NOMO-1 treated with dmso at 0.1 percent for 144 hours (cell line): ENCODE results near the gene MUC2.

Experiments
- DNase-seq: peaks from one replicate; lab custom pipeline; 2025; ENCODE audit not compliant: unreplicated experiment; lab: John Stamatoyannopoulos, UW

MUC2 gene

GRCh38 chr11:1074244-1075221 lies at the start of gene MUC2:
TSS of gene MUC2 (plus strand) at chr11:1074874.
- DNase-seq, result no peak

- no peak for DNase-seq
Measured at GRCh38 chr11:1025410-1026162, 49.1 kb upstream of the MUC2 start.

- DNase-seq, result no peak
Measured at GRCh38 chr11:1026163-1026450, 48.6 kb upstream of the MUC2 start.

GRCh38 chr11:1026641-1027482 lies 47.8 kb upstream of the MUC2 start:
- DNase-seq, result no peak

- DNase-seq, result no peak
Measured at GRCh38 chr11:1027483-1028290, 47.0 kb upstream of the MUC2 start.

- DNase-seq, result no peak
Measured at GRCh38 chr11:1028291-1028540, 46.5 kb upstream of the MUC2 start.

- no peak for DNase-seq
Measured at GRCh38 chr11:1028616-1029015, 46.1 kb upstream of the MUC2 start.

- DNase-seq, result no peak
Measured at GRCh38 chr11:1029051-1029450, 45.6 kb upstream of the MUC2 start.

- DNase-seq, result no peak
Measured at GRCh38 chr11:1029654-1030053, 45.0 kb upstream of the MUC2 start.

- DNase-seq, result no peak
Measured at GRCh38 chr11:1030086-1030485, 44.6 kb upstream of the MUC2 start.

- DNase-seq, result no peak
Measured at GRCh38 chr11:1030556-1030955, 44.1 kb upstream of the MUC2 start.

GRCh38 chr11:1031121-1031899 lies 43.4 kb upstream of the MUC2 start:
- no peak for DNase-seq

- no peak for DNase-seq
Measured at GRCh38 chr11:1032310-1032891, 42.3 kb upstream of the MUC2 start.

GRCh38 chr11:1033016-1033798 lies 41.5 kb upstream of the MUC2 start:
- no peak for DNase-seq

GRCh38 chr11:1034001-1034400 lies 40.7 kb upstream of the MUC2 start:
- DNase-seq, result no peak

GRCh38 chr11:1034456-1035295 lies 40.0 kb upstream of the MUC2 start:
- DNase-seq, result no peak

- no peak for DNase-seq
Measured at GRCh38 chr11:1035577-1036283, 38.9 kb upstream of the MUC2 start.
